OCI-LY7 (cell line): ENCODE data around the gene CAPZA3. TPM values are rescaled to one million over a fixed set of nuclear protein-coding genes. Genes with fewer than 3 reads are reported as not detected.

ENCODE experiments used
- BruUV-seq: library from RNA; stranded (reverse); fragments of 400-500 nt; replicated peaks from 2 replicates; lab custom pipeline; 2021; lab: Mats Ljungman, UMichigan
- CTCF ChIA-PET: fragments of 300-600 bp; sonication (Branson Sonifier 250); formaldehyde crosslinking; loops from one replicate; lab custom pipeline; 2022; ENCODE audit warnings: antibody characterized with exemption; ENCODE audit not compliant: unreplicated experiment; lab: Charles Lee
- POLR2A ChIA-PET: fragments of 300-600 bp; sonication (Branson Sonifier 250); formaldehyde crosslinking; loops from one replicate; lab custom pipeline; 2022; ENCODE audit warnings: antibody characterized with exemption; lab: Charles Lee
- DNase-seq: peaks from one replicate; pipeline ENCODE4 v3.0.0-alpha.2; 2015; ENCODE audit warnings: low spot score
- H2AFZ ChIP-seq: fragments of 200-600 bp; sonication (generic), shearing (Covaris generic); 2 replicates; pipeline ENCODE4 v1.6.1; 2014; ENCODE audit warnings: mild to moderate bottlenecking, antibody characterized with exemption, low read length, moderate library complexity
- H3K27ac ChIP-seq: fragments of 200-600 bp; sonication (generic); 2 replicates; pipeline ENCODE4 v1.5.1; 2014; ENCODE audit warnings: mixed run types, low read depth, mild to moderate bottlenecking, moderate library complexity, low read length, inconsistent platforms; ENCODE audit not compliant: poor library complexity, severe bottlenecking
- H3K36me3 ChIP-seq: fragments of 200-600 bp; sonication (generic); 2 replicates; pipeline ENCODE4 v1.6.1; 2014; ENCODE audit warnings: mild to moderate bottlenecking, antibody characterized with exemption, low read length, moderate library complexity, mixed read lengths; ENCODE audit not compliant: insufficient read depth
- H3K4me1 ChIP-seq: fragments of 200-600 bp; sonication (generic); 2 replicates; pipeline ENCODE4 v1.5.1; 2014; ENCODE audit warnings: mild to moderate bottlenecking, low read length; ENCODE audit not compliant: insufficient read depth, poor library complexity, severe bottlenecking
- H3K4me2 ChIP-seq: fragments of 200-600 bp; sonication (generic); 2 replicates; pipeline ENCODE4 v1.6.1; 2014; ENCODE audit warnings: mild to moderate bottlenecking, low read length
- H3K4me3 ChIP-seq: fragments of 200-600 bp; sonication (generic); 2 replicates; pipeline ENCODE4 v1.5.1; 2014; ENCODE audit warnings: mild to moderate bottlenecking, low read depth, low read length; ENCODE audit not compliant: poor library complexity, severe bottlenecking
- H3K79me2 ChIP-seq: fragments of 200-600 bp; sonication (generic); 2 replicates; pipeline ENCODE4 v1.6.1; 2016; ENCODE audit warnings: low read depth, mild to moderate bottlenecking, low read length, moderate library complexity, mixed read lengths; ENCODE audit not compliant: insufficient read depth
- H3K9me2 ChIP-seq: fragments of 200-600 bp; sonication (generic); 2 replicates; pipeline ENCODE4 v1.6.1; 2016; ENCODE audit warnings: mild to moderate bottlenecking, low read length, mixed read lengths; ENCODE audit not compliant: insufficient read depth
- H3K9me3 ChIP-seq: fragments of 200-600 bp; sonication (generic); 2 replicates; pipeline ENCODE4 v1.6.1; 2014; ENCODE audit warnings: mild to moderate bottlenecking, mixed run types, low read length, mixed read lengths
- H4K20me1 ChIP-seq: fragments of 200-600 bp; sonication (generic); 2 replicates; pipeline ENCODE4 v1.6.1; 2014; ENCODE audit warnings: mild to moderate bottlenecking, antibody characterized with exemption, low read length, moderate library complexity, mixed read lengths; ENCODE audit not compliant: insufficient read depth
- CTCF ChIP-seq: fragments of 200-600 bp; sonication (generic); conservative IDR thresholded peaks from 2 replicates; pipeline ENCODE4 v1.5.1; 2014; ENCODE audit warnings: mild to moderate bottlenecking, antibody characterized with exemption, low read length, moderate library complexity, mixed read lengths
- EZH2phosphoT487 ChIP-seq: fragments of 200-600 bp; sonication (generic); IDR thresholded peaks from 2 replicates; pipeline ENCODE4 v1.6.1; 2018; ENCODE audit warnings: low read depth, borderline replicate concordance, mild to moderate bottlenecking, mixed run types, antibody characterized with exemption, low read length, moderate library complexity, mixed read lengths
- intact Hi-C: fragments of 100-400 bp; cut with micrococcal nuclease; formaldehyde crosslinking; loops from one replicate; pipeline ENCODE4 v1.10.0; 2022; ENCODE audit not compliant: unreplicated experiment
- total RNA-seq, 2 experiments: library from RNA; depleted of rRNA in 1 of 2; stranded (reverse); fragments of >200 nt in 1 of 2; shearing (Covaris generic) in 1 of 2; gene quantifications; 2 replicates each; pipeline ENCODE4 v1.2.3, GENCODE V29; 2014 to 2022

Gene CAPZA3
- total RNA-seq, 2 experiments from 2014 or later = not detected

GRCh38 chr12:18700271-18700670, 37.6 kb upstream of the CAPZA3 start:
- ChIA-PET POLR2A (no interaction called here), CTCF (no interaction called here)
- H4K20me1 ChIP-seq = no peaks in the 10 kb centered on the region
- no peaks in the 10 kb centered on the region for H3K79me2 ChIP-seq
- H3K9me2 ChIP-seq = no peaks in the 10 kb centered on the region
- no peaks in the 10 kb centered on the region for H3K4me1 ChIP-seq
- H3K9me3 ChIP-seq = no peaks in the 10 kb centered on the region
- H3K27ac ChIP-seq = no peak overlapping the region
- H3K4me3 ChIP-seq = no peak overlapping the region
- DNase-seq = no peak
- no TSS peak for BruUV-seq
- TF ChIP-seq EZH2phosphoT487 (no peak), CTCF (no peak)
- intact Hi-C loops = no loop called here
- no peak overlapping the region for H2AFZ ChIP-seq
- H3K4me2 ChIP-seq = no peak overlapping the region
- H3K36me3 ChIP-seq = no peaks in the 10 kb centered on the region

GRCh38 chr12:18703321-18703720, 34.6 kb upstream of the CAPZA3 start:
- TF ChIP-seq CTCF (no peak), EZH2phosphoT487 (no peak)
- intact Hi-C loops = no loop called here
- H3K36me3 ChIP-seq = no peaks in the 10 kb centered on the region
- no peak overlapping the region for H3K4me2 ChIP-seq
- no peaks in the 10 kb centered on the region for H3K79me2 ChIP-seq
- no peak for DNase-seq
- no TSS peak for BruUV-seq
- CTCF ChIA-PET = no interaction called here
- no peak overlapping the region for H2AFZ ChIP-seq
- H3K4me1 ChIP-seq = no peaks in the 10 kb centered on the region
- H3K27ac ChIP-seq = no peak overlapping the region
- no peaks in the 10 kb centered on the region for H3K9me3 ChIP-seq
- no peak overlapping the region for H3K4me3 ChIP-seq
- no peaks in the 10 kb centered on the region for H3K9me2 ChIP-seq
- POLR2A ChIA-PET = interaction anchor here (0.7 kb wide), 1 partner anchor 427 kb away, joined by 6 read pairs; no protein-coding TSS in a partner anchor
- H4K20me1 ChIP-seq = no peaks in the 10 kb centered on the region

- no peak overlapping the region for H2AFZ ChIP-seq
- ChIA-PET POLR2A (no interaction called here), CTCF (no interaction called here)
- H3K36me3 ChIP-seq = no peaks in the 10 kb centered on the region
- no peaks in the 10 kb centered on the region for H3K9me3 ChIP-seq
- no peaks in the 10 kb centered on the region for H3K4me1 ChIP-seq
- H3K9me2 ChIP-seq = no peaks in the 10 kb centered on the region
- no peaks in the 10 kb centered on the region for H4K20me1 ChIP-seq
- no peak for DNase-seq
- intact Hi-C loops = no loop called here
- no TSS peak for BruUV-seq
- TF ChIP-seq EZH2phosphoT487 = no peak
- no peak for TF ChIP-seq CTCF
- no peak overlapping the region for H3K27ac ChIP-seq
- no peaks in the 10 kb centered on the region for H3K79me2 ChIP-seq
- H3K4me3 ChIP-seq = no peak overlapping the region
- H3K4me2 ChIP-seq = no peak overlapping the region
Measured at GRCh38 chr12:18703911-18704310, 34.0 kb upstream of the CAPZA3 start.
